RWPE1 (cell line): ENCODE measurements around the gene DDAH2.

Experiments used
- CTCF ChIA-PET: fragments of 350-600 bp; sonication (Branson Sonifier 250); formaldehyde crosslinking; extraction: SDS; loops from one replicate; lab custom pipeline; 2021; lab: Yijun Ruan, JAX
- POLR2A ChIA-PET: fragments of 400-600 bp; formaldehyde crosslinking; extraction: SDS; loops from one replicate; lab custom pipeline; 2020; ENCODE audit warnings: antibody characterized with exemption; ENCODE audit not compliant: low non-redundant PET; lab: Yijun Ruan, JAX
- DNase-seq: peaks from one replicate; pipeline ENCODE4 v3.0.0; 2012; ENCODE audit warnings: low spot score
- H3K27ac ChIP-seq: fragments of 450-650 bp; 2 replicates; pipeline ENCODE4 v1.5.1; 2017
- CTCF ChIP-seq: fragments of 450-650 bp; conservative IDR thresholded peaks from 2 replicates; pipeline ENCODE4 v1.5.1; 2017; ENCODE audit warnings: low read depth, mild to moderate bottlenecking

The DDAH2 gene

GRCh38 chr6:31739639-31740396, 10.7 kb upstream of the DDAH2 start, which contains the start of gene MSH5:
MSH5 (plus strand) TSS chr6:31740005; CDS start chr6:31740467, 462 bp downstream.
- H3K27ac ChIP-seq = peak within 1 kb of the TSS; percentile 96
- no peak for TF ChIP-seq CTCF
- ChIA-PET POLR2A (interaction anchor here (0.6 to 0.7 kb wide), 2 partner anchors 13 to 67 kb away, joined by 3 to 4 read pairs; partner anchors contain the start of gene LSM2), CTCF (interaction anchor here (0.6 to 1.7 kb wide), 4 partner anchors 30 to 57 kb away, joined by 3 to 5 read pairs (median 4); no protein-coding TSS in a partner anchor)
- peak; percentile 99 for DNase-seq

DNA sequence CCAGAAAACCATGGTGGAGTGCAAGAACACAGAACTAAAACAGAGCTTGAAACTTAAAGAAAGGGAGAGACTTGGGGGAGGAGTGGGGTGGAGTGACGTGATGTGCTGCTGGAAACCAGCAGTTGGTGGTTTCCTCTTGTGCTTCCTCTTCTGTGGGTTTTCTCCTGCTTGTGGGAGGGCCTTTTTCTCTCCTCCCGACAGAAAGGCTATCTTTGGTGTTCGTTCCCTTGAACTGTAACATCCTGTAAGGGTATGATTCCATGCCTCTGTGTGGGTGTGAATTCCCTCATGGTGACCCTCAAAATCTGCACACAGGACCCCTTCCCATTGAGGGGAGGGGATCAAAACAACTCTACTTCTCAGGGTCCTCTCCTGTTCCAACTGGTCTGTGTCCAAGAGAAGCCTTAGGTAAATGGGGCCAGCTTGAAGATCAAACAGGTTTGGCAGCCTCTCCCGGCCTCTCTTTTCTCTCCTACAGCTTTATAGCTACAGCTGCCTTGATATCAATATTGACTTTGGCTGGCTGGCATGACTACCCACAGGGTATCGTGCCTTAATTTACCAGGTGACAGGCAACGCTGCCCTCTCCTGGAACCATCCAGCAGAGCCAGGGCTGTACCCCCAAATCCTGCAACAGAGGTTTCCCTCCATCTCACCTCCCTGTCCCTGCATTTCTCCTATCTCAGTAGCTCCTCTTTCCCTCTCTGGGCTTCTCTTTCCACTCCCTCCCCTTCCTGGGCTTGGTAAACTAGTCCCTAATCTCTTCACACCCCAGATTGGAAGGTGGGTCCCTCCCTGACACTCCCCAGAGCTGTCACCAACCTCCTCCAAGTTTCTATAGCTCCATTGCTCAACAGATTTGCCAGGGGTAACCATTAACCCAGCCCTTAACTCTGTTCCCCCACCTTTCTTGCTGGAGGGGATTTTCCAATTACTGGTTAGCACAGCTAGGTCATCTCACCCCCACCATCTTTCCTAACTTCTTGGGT, 9.2 kb upstream of the DDAH2 start:
- DNase-seq = peak; percentile 48
- H3K27ac ChIP-seq = peak overlapping the region; percentile 96
- ChIA-PET POLR2A (interaction anchor here (0.5 to 0.6 kb wide), 2 partner anchors 67 to 86 kb away, joined by 3 to 4 read pairs; partner anchors contain the start of gene BAG6), CTCF (interaction anchor here (0.6 to 1.3 kb wide), 3 partner anchors 14 to 91 kb away, joined by 4 to 6 read pairs (median 4); no protein-coding TSS in a partner anchor)
- no peak for TF ChIP-seq CTCF

DNA sequence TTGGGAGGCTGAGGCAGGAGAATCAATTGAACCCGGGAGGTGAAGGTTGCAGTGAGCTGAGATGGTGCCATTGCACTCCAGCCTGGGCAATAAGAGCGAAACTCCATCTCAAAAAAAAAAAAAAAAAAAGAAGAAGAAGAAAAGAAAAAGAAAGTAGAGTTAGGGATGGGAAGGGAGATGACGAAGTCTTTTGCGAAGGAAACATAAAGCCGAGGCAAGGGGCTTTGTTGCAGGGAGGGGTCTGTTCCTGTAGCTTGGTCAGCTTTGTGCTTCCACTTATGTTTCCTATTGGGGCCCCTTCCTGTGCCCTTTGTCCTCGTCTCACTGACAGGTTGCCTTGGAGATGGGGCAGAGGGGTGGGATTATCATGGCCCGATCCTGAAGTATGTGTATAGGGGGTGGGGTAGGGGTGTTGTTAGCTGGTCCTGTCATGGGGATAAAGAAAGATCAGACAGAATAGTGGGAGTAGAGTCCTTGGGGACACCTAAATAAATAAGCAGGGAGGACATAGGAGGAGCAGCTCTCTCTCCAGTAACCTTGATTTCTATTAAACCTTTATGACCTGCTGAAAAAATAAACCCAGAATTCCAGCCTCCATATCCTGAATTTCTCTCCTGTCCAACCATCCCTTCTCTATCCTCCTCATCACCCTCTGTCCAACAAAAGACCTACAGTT, 8.4 kb upstream of the DDAH2 start:
- CTCF ChIA-PET = interaction anchor here (0.6 kb wide), 1 partner anchor 57 kb away, joined by 4 read pairs; no protein-coding TSS in a partner anchor
- POLR2A ChIA-PET = no interaction called here
- no peak for TF ChIP-seq CTCF
- DNase-seq = no peak
- peak overlapping the region; percentile 96 for H3K27ac ChIP-seq

- DNase-seq = no peak
- TF ChIP-seq CTCF = no peak
- peak overlapping the region; percentile 96 for H3K27ac ChIP-seq
- ChIA-PET POLR2A (no interaction called here), CTCF (interaction anchor here (0.6 kb wide), 1 partner anchor 33 kb away, joined by 3 read pairs; no protein-coding TSS in a partner anchor)
Measured at GRCh38 chr6:31736768-31737314, 7.7 kb upstream of the DDAH2 start.

- peak within 1 kb of the TSS; percentile 96 for H3K27ac ChIP-seq
- POLR2A ChIA-PET = interaction anchor here (1.2 kb wide), 1 partner anchor 76 kb away, joined by 3 read pairs; the partner anchor contains the start of gene C6orf47
Measured at GRCh38 chr6:31736021-31736767, 7.1 kb upstream of the DDAH2 start, which contains the start of gene CLIC1. CLIC1 (minus strand) TSS chr6:31736530; CDS start chr6:31736300, 230 bp downstream.

More at GRCh38 chr6:31736021-31736767, 7.1 kb upstream of the DDAH2 start, which contains the start of gene CLIC1:
- CTCF ChIA-PET = interaction anchor here (0.5 to 0.8 kb wide), 5 partner anchors 33 to 216 kb away, joined by 3 read pairs; partner anchors contain the start of gene HSPA1B
- peak; percentile 94 for DNase-seq
- no peak for TF ChIP-seq CTCF
